ENCODE data around the gene HTR6.

- TF ChIP-seq, protein P1, sequence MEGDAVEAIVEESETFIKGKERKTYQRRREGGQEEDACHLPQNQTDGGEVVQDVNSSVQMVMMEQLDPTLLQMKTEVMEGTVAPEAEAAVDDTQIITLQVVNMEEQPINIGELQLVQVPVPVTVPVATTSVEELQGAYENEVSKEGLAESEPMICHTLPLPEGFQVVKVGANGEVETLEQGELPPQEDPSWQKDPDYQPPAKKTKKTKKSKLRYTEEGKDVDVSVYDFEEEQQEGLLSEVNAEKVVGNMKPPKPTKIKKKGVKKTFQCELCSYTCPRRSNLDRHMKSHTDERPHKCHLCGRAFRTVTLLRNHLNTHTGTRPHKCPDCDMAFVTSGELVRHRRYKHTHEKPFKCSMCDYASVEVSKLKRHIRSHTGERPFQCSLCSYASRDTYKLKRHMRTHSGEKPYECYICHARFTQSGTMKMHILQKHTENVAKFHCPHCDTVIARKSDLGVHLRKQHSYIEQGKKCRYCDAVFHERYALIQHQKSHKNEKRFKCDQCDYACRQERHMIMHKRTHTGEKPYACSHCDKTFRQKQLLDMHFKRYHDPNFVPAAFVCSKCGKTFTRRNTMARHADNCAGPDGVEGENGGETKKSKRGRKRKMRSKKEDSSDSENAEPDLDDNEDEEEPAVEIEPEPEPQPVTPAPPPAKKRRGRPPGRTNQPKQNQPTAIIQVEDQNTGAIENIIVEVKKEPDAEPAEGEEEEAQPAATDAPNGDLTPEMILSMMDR (conservative IDR thresholded peaks at IDR 0.05; ENCODE audit: low read length), result no peak
- TF ChIP-seq EZH2phosphoT487 (IDR thresholded peaks at IDR 0.05; ENCODE audit: borderline replicate concordance, low read depth, low read length), result no peak
These were observed 29.6 kb downstream of the HTR6 start for GRCh38 chr1:19694298-19694697.

Measured in OCI-LY7 (cell line).